Keratinocyte (primary cell): Measurements from ENCODE around the gene CCDC102B.

Source experiments
- CTCF ChIP-seq, 3 experiments: IDR thresholded peaks in 1 of 3; conservative IDR thresholded peaks in 1 of 3; optimal IDR thresholded peaks in 1 of 3; 2 replicates in 2 of 3; 3 replicates in 1 of 3; pipeline versions ENCODE3 to v1.5.1; 2011; ENCODE audit warnings: low read length in 3 of 3, mild to moderate bottlenecking in 3 of 3, moderate library complexity in 2 of 3, control low read depth in 1 of 3, inconsistent platforms in 1 of 3; ENCODE audit not compliant: insufficient read depth in 2 of 3; ENCODE audit errors: extremely low read depth in 1 of 3
- EZH2 ChIP-seq: IDR thresholded peaks from one replicate; pipeline ENCODE4 v1.6.1; 2012; ENCODE audit warnings: inconsistent platforms, mild to moderate bottlenecking, low read length, moderate library complexity

- TF ChIP-seq CTCF (optimal IDR thresholded peaks at IDR 0.05 in 1 of 3, IDR thresholded peaks at IDR 0.05 in 1 of 3, conservative IDR thresholded peaks at IDR 0.05 in 1 of 3; ENCODE audit: extremely low read depth in 1 of 3, insufficient read depth in 2 of 3, low read length in 3 of 3) (no peak), EZH2 (no peak)
Measured at GRCh38 chr18:69067048-69067447, 269.2 kb downstream of the CCDC102B start.
